ENCODE measurements around the gene COPS2. TPM values are rescaled to one million over a fixed set of nuclear protein-coding genes. Genes with fewer than 3 reads are reported as not detected.

The COPS2 gene
- total RNA-seq, 1 experiment from 2014 or later = 68.6 TPM

GRCh38 chr15:49188933-49189332 lies 33.5 kb upstream of the COPS2 start (continued):
- TF ChIP-seq TCF7 (CRISPR knock-in tag; IDR thresholded peaks at IDR 0.05; ENCODE audit: low read depth) (no peak), ZNF425 (CRISPR knock-in tag; conservative IDR thresholded peaks at IDR 0.05) (no peak)

- no peak for DNase-seq (ENCODE audit: low spot score)
- ATAC-seq = no peak
- no peak for TF ChIP-seq MYBL2 (CRISPR knock-in tag; IDR thresholded peaks at IDR 0.05)
- no peak for TF ChIP-seq ZMAT4 (CRISPR knock-in tag; IDR thresholded peaks at IDR 0.05)
- TF ChIP-seq FOXK1 (CRISPR knock-in tag; IDR thresholded peaks at IDR 0.05) = no peak
- no peak for TF ChIP-seq AR (CRISPR knock-in tag; IDR thresholded peaks at IDR 0.05)
- no peak for TF ChIP-seq ZNF425 (CRISPR knock-in tag; conservative IDR thresholded peaks at IDR 0.05)
- TF ChIP-seq ZNF396 (CRISPR knock-in tag; IDR thresholded peaks at IDR 0.05; ENCODE audit: borderline replicate concordance) = no peak
- TF ChIP-seq CTCF (IDR thresholded peaks at IDR 0.05) = no peak
- no peak for TF ChIP-seq CBFB (CRISPR knock-in tag; IDR thresholded peaks at IDR 0.05; ENCODE audit: low read depth)
- TF ChIP-seq USF1 (CRISPR knock-in tag; IDR thresholded peaks at IDR 0.05) = no peak
- no peak for TF ChIP-seq NR1H2 (CRISPR knock-in tag; IDR thresholded peaks at IDR 0.05)
- TF ChIP-seq NFE2L1 (CRISPR knock-in tag; IDR thresholded peaks at IDR 0.05) = no peak
- TF ChIP-seq MAX (CRISPR knock-in tag; IDR thresholded peaks at IDR 0.05) = no peak
- TF ChIP-seq HMGXB4 (CRISPR knock-in tag; IDR thresholded peaks at IDR 0.05) = no peak
- H3K4me1 Mint-ChIP-seq = peaks cover 40% of the 10 kb centered on the region
- no peaks in the 10 kb centered on the region for H3K27me3 Mint-ChIP-seq (ENCODE audit: low read depth)
- H3K4me3 Mint-ChIP-seq = no peak overlapping the region
- POLR2A ChIA-PET = no interaction called here
- no peak overlapping the region for H3K27ac Mint-ChIP-seq
- CTCF ChIA-PET = no interaction called here
- peaks cover 6% of the 10 kb centered on the region; the same call in 1 of the 2 replicates for H3K9me3 Mint-ChIP-seq
- no peaks in the 10 kb centered on the region for H3K36me3 Mint-ChIP-seq
Observed at GRCh38 chr15:49187549-49188245, 32.3 kb upstream of the COPS2 start.
